Stomach smooth muscle (tissue), 2 donors: ENCODE results near the gene PLPP3.
A peak's percentile ranks its signal among the peaks of the same experiment; 100 is the strongest.

ENCODE experiments used
- H3K27ac ChIP-seq: one replicate; pipeline ENCODE4 v1.7.0; 2013; ENCODE audit warnings: mild to moderate bottlenecking, low read length, inconsistent platforms
- H3K27me3 ChIP-seq, 2 donors: one replicate each; pipeline ENCODE4 v1.7.0; 2013; ENCODE audit warnings: low read length in 2 of 2; ENCODE audit not compliant: insufficient read depth in 2 of 2, control insufficient read depth in 1 of 2
- H3K36me3 ChIP-seq, 2 donors: one replicate each; pipeline ENCODE4 v1.7.0; 2013; ENCODE audit warnings: low read length in 2 of 2; ENCODE audit not compliant: control insufficient read depth in 2 of 2, insufficient read depth in 2 of 2
- H3K4me1 ChIP-seq: one replicate; pipeline ENCODE4 v1.7.0; 2013; ENCODE audit warnings: low read length; ENCODE audit not compliant: control insufficient read depth, insufficient read depth
- H3K4me3 ChIP-seq, 2 donors: one replicate each; pipeline ENCODE4 v1.7.0; 2013; ENCODE audit warnings: low read length in 2 of 2
- H3K9ac ChIP-seq, 2 donors: one replicate each; pipeline ENCODE4 v1.7.0; 2013; ENCODE audit warnings: low read length in 2 of 2, mild to moderate bottlenecking in 1 of 2
- H3K9me3 ChIP-seq, 2 donors: one replicate each; pipeline ENCODE4 v1.7.0; 2013; ENCODE audit warnings: low read length in 2 of 2; ENCODE audit not compliant: control insufficient read depth in 2 of 2
- donor health status: healthy.
- donor health status: Pancreatic carcinoma.

The PLPP3 gene

DNA sequence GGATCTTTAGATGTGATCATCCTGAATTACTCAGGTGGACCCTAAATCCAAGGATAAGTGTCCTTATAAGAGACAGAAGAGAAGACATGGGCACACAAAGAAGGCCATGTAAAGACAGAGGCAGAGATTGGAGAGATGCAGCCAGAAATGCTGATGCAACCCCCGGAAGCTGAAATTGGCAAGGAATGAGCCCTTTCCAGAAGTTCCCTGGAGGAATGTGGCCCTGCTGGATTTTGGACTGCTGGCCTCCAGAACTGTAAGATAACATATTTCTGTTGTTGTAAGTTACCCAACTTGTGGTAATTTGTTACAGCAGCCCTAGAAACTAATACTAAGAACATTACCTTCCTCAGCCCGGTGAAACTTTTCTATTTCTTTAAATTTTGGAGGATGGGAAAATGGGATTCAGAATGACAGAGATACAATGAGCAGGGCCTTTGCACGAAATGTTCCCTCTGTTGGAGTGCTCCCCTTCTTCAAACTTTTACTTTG, 11.2 kb upstream of the PLPP3 start:
- Histone ChIP-seq H3K9ac (no peak overlapping the region), H3K36me3 (no peaks in the 10 kb centered on the region), H3K27ac (no peak overlapping the region), H3K4me1 (no peaks in the 10 kb centered on the region), H3K4me3 (no peak overlapping the region), H3K9me3 (no peaks in the 10 kb centered on the region), H3K27me3 (no peaks in the 10 kb centered on the region)

- Histone ChIP-seq H3K27me3 (no peaks in the 10 kb centered on the region), H3K9me3 (no peaks in the 10 kb centered on the region), H3K4me1 (no peaks in the 10 kb centered on the region), H3K27ac (no peak overlapping the region), H3K36me3 (no peaks in the 10 kb centered on the region), H3K4me3 (no peak overlapping the region), H3K9ac (no peak overlapping the region)
Measured at GRCh38 chr1:56589369-56589768, 10.0 kb upstream of the PLPP3 start.

GRCh38 chr1:56586502-56586901, 7.1 kb upstream of the PLPP3 start:
- no peak overlapping the region for H3K9ac ChIP-seq
- no peak overlapping the region for H3K4me3 ChIP-seq
- H3K27ac ChIP-seq = no peak overlapping the region
- H3K9me3 ChIP-seq = no peaks in the 10 kb centered on the region
- no peaks in the 10 kb centered on the region for H3K27me3 ChIP-seq
- no peaks in the 10 kb centered on the region for H3K36me3 ChIP-seq
- H3K4me1 ChIP-seq = no peaks in the 10 kb centered on the region

- H3K9ac ChIP-seq = no peak overlapping the region
- H3K4me1 ChIP-seq = no peaks in the 10 kb centered on the region
- no peaks in the 10 kb centered on the region for H3K27me3 ChIP-seq
- H3K9me3 ChIP-seq = no peaks in the 10 kb centered on the region
- H3K4me3 ChIP-seq = no peak overlapping the region
- no peaks in the 10 kb centered on the region for H3K36me3 ChIP-seq
- no peak overlapping the region for H3K27ac ChIP-seq
Measured at GRCh38 chr1:56585985-56586384, 6.6 kb upstream of the PLPP3 start.

DNA sequence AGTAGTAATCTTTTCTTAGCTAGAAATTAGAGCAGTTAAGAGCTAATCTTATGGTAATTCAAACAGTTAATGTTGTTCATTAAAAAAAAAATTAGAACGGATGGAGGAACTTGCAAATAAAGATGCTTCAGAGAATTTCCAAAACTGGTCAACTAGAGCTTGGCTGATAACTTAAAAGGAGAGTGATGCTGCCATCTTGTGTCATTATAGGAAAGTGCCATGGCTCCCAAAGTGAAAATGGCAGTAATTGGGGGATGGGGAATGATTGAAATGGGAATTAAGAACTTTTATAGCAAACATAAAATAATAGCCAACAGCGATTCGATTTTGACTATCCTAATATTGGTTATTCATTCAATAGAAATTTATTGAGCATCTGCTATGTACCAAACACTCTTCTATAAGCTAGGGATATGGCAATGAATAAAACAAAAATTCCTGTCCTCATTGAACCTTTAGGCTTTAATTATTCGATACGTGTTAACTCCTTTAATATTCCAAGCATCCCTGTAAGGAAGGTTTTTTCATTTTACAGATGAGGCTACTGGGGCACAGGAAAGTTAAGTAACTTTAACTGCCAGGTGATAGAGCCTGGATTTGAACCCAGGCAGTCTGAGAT, 5.7 kb upstream of the PLPP3 start:
- Histone ChIP-seq H3K27me3 (no peaks in the 10 kb centered on the region), H3K4me1 (peaks cover 2% of the 10 kb centered on the region), H3K4me3 (no peak overlapping the region), H3K9ac (no peak overlapping the region), H3K27ac (no peak overlapping the region), H3K36me3 (no peaks in the 10 kb centered on the region), H3K9me3 (no peaks in the 10 kb centered on the region)

GRCh38 chr1:56583957-56584468, 4.7 kb upstream of the PLPP3 start:
- H3K9me3 ChIP-seq = no peaks in the 10 kb centered on the region
- no peak overlapping the region for H3K27ac ChIP-seq
- no peak overlapping the region for H3K4me3 ChIP-seq
- H3K36me3 ChIP-seq = no peaks in the 10 kb centered on the region
- peaks cover 3% of the 10 kb centered on the region for H3K4me1 ChIP-seq
- no peaks in the 10 kb centered on the region for H3K27me3 ChIP-seq
- H3K9ac ChIP-seq = no peak overlapping the region

DNA sequence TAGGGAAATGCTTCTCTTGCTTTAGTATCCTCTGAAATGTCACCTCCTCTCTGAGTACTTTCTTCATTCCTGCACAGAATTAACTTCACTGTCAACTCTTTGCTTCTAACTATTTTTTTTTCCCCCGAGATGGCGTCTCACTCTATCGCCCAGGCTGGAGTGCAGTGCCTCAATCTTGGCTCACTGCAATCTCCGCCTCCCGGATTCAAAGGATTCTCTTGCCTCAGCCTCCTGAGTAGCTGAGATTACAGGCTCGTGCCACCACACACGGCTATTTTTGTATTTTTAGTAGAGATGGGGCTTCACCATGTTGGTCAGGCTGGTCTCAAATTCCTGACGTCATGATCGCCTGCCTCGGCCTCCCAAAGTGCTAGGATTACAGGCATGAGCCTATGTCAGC, 1.4 kb upstream of the PLPP3 start:
- Histone ChIP-seq H3K4me1 (peaks cover 18% of the 10 kb centered on the region), H3K27ac (no peak overlapping the region), H3K4me3 (no peak overlapping the region), H3K9me3 (no peaks in the 10 kb centered on the region), H3K36me3 (no peaks in the 10 kb centered on the region), H3K9ac (no peak overlapping the region), H3K27me3 (no peaks in the 10 kb centered on the region)

DNA sequence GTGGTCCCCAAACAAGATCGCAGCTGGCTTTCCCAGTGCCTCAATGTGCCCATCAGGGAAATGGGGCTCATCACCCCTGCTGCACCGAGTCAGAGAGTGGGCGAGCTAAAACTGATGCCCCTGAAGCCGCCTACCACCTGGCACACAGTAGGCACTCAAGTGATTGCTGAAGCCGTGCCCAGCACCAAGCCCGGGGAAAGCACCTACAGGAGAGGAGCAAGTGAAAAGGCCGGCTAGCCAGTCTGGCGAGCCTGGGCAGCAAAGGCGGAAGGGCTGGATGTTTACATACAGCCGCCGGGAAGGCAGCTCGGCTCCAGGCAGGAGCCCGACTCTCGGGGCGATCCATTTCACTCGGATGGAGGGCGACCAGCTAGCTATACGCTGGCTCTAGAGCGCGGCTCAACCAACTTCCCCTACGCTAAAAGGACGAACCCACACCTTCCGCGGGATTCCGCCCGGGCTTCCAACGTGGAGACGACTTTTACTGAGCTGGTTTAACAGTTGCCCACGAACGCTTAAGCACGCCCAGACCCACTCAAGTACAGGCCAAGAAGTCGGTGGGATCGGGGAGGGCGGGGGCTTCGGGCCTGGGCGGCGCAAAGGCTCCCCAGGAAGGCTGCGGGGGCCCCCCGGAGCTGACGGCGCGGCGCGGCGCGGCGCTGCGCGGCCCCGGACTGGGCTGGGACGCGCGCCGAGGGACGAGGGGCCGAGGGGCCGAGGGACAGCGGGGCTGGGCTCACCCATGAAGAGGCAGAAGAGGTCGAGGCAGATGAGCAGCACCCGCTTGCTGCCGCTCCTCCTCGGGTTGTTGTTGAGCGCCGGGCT, 1.0 kb downstream of the PLPP3 start:
- H3K27ac ChIP-seq = peak overlapping the region; percentile 84
- H3K4me1 ChIP-seq = peaks cover 19% of the 10 kb centered on the region
- H3K27me3 ChIP-seq = no peaks in the 10 kb centered on the region
- no peaks in the 10 kb centered on the region for H3K36me3 ChIP-seq
- peak overlapping the region; percentile 93 to 95 for H3K4me3 ChIP-seq
- peak overlapping the region; percentile 80 to 81 for H3K9ac ChIP-seq
- H3K9me3 ChIP-seq = no peaks in the 10 kb centered on the region

DNA sequence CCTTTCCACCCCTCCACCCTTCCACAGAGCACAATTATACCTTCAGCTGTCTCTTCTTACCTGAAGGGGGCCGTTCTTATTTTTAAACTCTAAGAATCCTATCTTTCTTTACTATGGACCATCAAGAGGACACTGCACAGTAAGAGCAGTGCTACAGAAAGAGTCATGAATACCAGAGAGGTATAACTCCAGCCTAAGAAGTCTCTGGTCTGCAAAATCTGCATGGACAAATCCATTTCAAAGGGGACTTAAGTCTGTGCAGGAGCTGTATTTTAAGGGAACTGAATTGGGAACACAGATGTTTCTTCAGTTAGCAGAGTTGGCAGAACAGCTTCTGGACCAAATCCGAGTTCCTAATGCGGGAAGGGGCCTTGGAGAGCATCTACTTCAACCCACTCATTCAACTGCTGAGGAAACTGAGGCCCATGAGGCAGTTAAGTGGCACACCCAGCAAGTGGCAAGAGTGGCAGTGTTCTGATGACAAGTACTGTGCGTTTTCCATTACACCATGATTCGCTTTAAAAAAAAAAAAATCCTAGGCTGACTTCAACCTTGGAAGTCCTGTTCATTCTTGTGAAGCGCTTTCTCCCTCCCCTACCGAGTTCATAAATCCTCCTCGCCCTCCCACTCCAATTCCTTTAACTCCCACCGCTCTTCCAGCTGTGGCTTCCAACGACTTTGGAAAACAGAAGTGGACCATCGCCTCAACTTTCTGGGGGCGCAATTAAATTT, 1.8 kb downstream of the PLPP3 start:
- peak overlapping the region; percentile 80 to 81 for H3K9ac ChIP-seq
- H3K27me3 ChIP-seq = no peaks in the 10 kb centered on the region
- H3K4me1 ChIP-seq = peaks cover 22% of the 10 kb centered on the region
- no peaks in the 10 kb centered on the region for H3K9me3 ChIP-seq
- peak overlapping the region; percentile 93 to 95 for H3K4me3 ChIP-seq
- peak overlapping the region; percentile 84 for H3K27ac ChIP-seq
- H3K36me3 ChIP-seq = no peaks in the 10 kb centered on the region

DNA sequence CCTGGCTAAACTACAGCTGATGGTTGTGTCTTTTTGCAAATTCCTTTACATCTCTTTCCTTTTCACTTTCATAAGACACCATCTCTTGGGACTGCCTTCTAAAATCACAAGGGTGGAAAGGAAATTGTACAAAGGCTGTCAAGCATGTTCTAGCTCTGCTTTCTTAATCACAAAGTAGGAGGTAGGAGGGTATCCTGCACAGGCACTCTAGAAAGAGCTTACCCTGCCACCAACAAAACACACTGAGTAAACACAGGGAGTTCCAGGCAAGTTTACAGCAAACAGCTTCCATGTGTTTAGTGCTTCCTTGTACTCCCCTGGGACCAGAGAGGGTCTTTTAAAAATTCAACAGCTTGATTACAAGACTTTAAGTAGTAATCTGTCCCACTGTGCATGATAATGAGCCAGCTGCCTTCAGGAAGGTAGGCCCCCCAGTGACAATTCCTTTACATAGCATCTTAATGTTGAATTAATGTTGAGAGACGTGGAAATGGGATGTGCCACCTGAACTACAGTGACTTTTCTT, 2.4 kb downstream of the PLPP3 start:
- Histone ChIP-seq H3K27ac (no peak overlapping the region), H3K4me3 (peak overlapping the region; percentile 93 to 95), H3K9me3 (no peaks in the 10 kb centered on the region), H3K4me1 (peaks cover 22% of the 10 kb centered on the region), H3K9ac (peak overlapping the region in 1 of 2 donors; percentile 81), H3K27me3 (no peaks in the 10 kb centered on the region), H3K36me3 (no peaks in the 10 kb centered on the region)
